Testis (tissue), 2 donors: ENCODE measurements around the gene MARK2.

Source experiments
- POLR2A ChIP-seq: fragments of 450-650 bp; IDR thresholded peaks from one replicate; pipeline ENCODE4 v1.6.1; 2017; ENCODE audit warnings: antibody characterized with exemption, mild to moderate bottlenecking, moderate library complexity
- TF ChIP-seq, protein P1 (sequence below), 3 experiments: fragments of 450-650 bp in 2 of 3; fragments of 200-600 bp in 1 of 3; sonication (generic) in 1 of 3; IDR thresholded peaks; one replicate each; pipeline ENCODE4 v1.5.1; 2016 to 2019; ENCODE audit warnings: antibody characterized with exemption in 3 of 3, mild to moderate bottlenecking in 2 of 3, moderate library complexity in 1 of 3

DNA sequence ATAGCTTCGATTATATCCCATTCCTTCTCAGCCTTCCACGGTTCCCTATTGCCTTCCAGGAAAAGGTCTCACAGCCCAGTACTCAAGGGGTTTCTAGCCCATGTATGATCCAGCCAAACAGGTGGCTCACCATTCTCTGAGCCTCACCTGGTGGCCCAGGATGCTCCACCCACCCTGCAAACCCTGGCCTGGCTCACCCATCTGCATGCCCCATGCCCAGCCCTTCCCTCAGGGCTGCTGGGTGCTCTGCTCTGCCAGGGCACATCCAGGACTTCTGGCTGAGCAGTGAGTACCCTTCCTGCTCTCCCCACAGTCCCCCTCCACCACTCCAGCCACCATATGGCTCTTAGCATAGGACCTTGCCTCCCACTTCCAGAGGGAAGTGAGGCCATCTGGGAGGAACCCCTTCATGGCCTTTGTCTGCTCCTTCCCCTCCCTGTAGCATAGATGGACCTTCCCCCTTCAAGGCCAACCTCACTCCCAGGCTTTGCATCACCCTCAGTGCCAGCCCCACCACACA is 83.8 kb downstream of the MARK2 start:
- TF ChIP-seq POLR2A: no peak
- TF ChIP-seq, protein P1, sequence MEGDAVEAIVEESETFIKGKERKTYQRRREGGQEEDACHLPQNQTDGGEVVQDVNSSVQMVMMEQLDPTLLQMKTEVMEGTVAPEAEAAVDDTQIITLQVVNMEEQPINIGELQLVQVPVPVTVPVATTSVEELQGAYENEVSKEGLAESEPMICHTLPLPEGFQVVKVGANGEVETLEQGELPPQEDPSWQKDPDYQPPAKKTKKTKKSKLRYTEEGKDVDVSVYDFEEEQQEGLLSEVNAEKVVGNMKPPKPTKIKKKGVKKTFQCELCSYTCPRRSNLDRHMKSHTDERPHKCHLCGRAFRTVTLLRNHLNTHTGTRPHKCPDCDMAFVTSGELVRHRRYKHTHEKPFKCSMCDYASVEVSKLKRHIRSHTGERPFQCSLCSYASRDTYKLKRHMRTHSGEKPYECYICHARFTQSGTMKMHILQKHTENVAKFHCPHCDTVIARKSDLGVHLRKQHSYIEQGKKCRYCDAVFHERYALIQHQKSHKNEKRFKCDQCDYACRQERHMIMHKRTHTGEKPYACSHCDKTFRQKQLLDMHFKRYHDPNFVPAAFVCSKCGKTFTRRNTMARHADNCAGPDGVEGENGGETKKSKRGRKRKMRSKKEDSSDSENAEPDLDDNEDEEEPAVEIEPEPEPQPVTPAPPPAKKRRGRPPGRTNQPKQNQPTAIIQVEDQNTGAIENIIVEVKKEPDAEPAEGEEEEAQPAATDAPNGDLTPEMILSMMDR (IDR thresholded peaks at IDR 0.05): no peak
